Measurements from ENCODE around the gene SPC24. TPM values are rescaled to one million over a fixed set of nuclear protein-coding genes. Genes with fewer than 3 reads are reported as not detected.

SPC24 gene
- polyA plus RNA-seq, 1 of the 3 experiments (the other 2 are of a cell fraction), result 18.9 TPM

GRCh38 chr19:11145536-11145924 is 10.1 kb downstream of the SPC24 start:
- H3K9me2 ChIP-seq, result no peaks in the 10 kb centered on the region
- H3F3A ChIP-seq (replicated peaks; ENCODE audit: insufficient read depth), result peaks cover 28% of the 10 kb centered on the region
- H3K79me2 ChIP-seq (ENCODE audit: insufficient read depth), result peaks cover 22% of the 10 kb centered on the region
- H3K27me3 ChIP-seq (ENCODE audit: insufficient read depth), result no peaks in the 10 kb centered on the region
- no peak overlapping the region for H3K4me3 ChIP-seq (ENCODE audit: low read depth in 2 of 2, low read length in 1 of 2)
- H3K9me3 ChIP-seq, result no peaks in the 10 kb centered on the region
- TF ChIP-seq EP300 (IDR thresholded peaks at IDR 0.05; ENCODE audit: borderline replicate concordance in 1 of 2, low read depth in 1 of 2, low read length in 1 of 2) (no peak), USF2 (IDR thresholded peaks at IDR 0.05; ENCODE audit: borderline replicate concordance, low read depth, low read length) (no peak), REST (IDR thresholded peaks at IDR 0.05; ENCODE audit: low read depth, low read length) (no peak)
- H4K20me1 ChIP-seq (ENCODE audit: insufficient read depth), result no peaks in the 10 kb centered on the region
- no peak overlapping the region for H3K4me2 ChIP-seq
- no peak for DNase-seq
- no peak overlapping the region for H3K9ac ChIP-seq
- 96% methylated on average over 3 of the region's 3 CpGs for WGBS (ENCODE audit: low lambda C conversion rate)
- ChIA-PET CTCF (interaction anchor here (2.1 to 2.4 kb wide), 2 partner anchors 20 to 58 kb away, joined by 7 to 10 read pairs; no protein-coding TSS in a partner anchor), POLR2A (no interaction called here)
- no peak overlapping the region for H3K27ac ChIP-seq (ENCODE audit: low read depth in 2 of 2, low read length in 1 of 2)
- H3K36me3 ChIP-seq (replicated peaks in 1 of 2; ENCODE audit: control insufficient read depth in 1 of 2, insufficient read depth in 2 of 2, low read length in 1 of 2), result peaks cover 0 to 4% of the 10 kb centered on the region in 2 experiments
- no peak overlapping the region for H2AFZ ChIP-seq (ENCODE audit: low read depth)
- H3K4me1 ChIP-seq (ENCODE audit: control insufficient read depth in 1 of 2, insufficient read depth in 2 of 2, low read depth in 1 of 2, low read length in 1 of 2), result peaks cover 17 to 23% of the 10 kb centered on the region in 2 experiments; a peak in 3 of 4 replicates

GRCh38 chr19:11142528-11143171 is 12.9 kb downstream of the SPC24 start:
- 0% methylated on average over 4 of the region's 22 CpGs for WGBS (ENCODE audit: low lambda C conversion rate)
- peak; percentile 62 for TF ChIP-seq CHD2 (IDR thresholded peaks at IDR 0.05; ENCODE audit: low read length, partially characterized antibody)
- TF ChIP-seq SIN3A (IDR thresholded peaks at IDR 0.05; ENCODE audit: borderline replicate concordance, low read depth, low read length), result peak; percentile 71; the same call in 1 of the 2 replicates
- TF ChIP-seq RCOR1 (IDR thresholded peaks at IDR 0.05; ENCODE audit: low read length), result peak; percentile 49; the same call in 1 of the 2 replicates
- TF ChIP-seq PBX3 (IDR thresholded peaks at IDR 0.05), result peak; percentile 34; the same call in 1 of the 2 replicates
- no peak; the same call in 1 of the 2 replicates for TF ChIP-seq POLR2AphosphoS5 (IDR thresholded peaks at IDR 0.05; ENCODE audit: low read depth, low read length)
- peak; percentile 69 for TF ChIP-seq TCF12 (IDR thresholded peaks at IDR 0.05)
- peak; percentile 50; the same call in 1 of the 2 replicates for TF ChIP-seq TAF1 (IDR thresholded peaks at IDR 0.05; ENCODE audit: borderline replicate concordance, low read depth, low read length)
- TF ChIP-seq ZBTB33 (IDR thresholded peaks at IDR 0.05; ENCODE audit: borderline replicate concordance, low read depth), result no peak
- TF ChIP-seq JUND (IDR thresholded peaks at IDR 0.05), result peak; percentile 79
- TF ChIP-seq NRF1 (IDR thresholded peaks at IDR 0.05; ENCODE audit: low read depth, low read length), result no peak
- TF ChIP-seq EP300 (IDR thresholded peaks at IDR 0.05; ENCODE audit: borderline replicate concordance in 1 of 2, low read depth in 1 of 2, low read length in 1 of 2), result peak in 1 of 2 experiments; percentile 74; a peak in 2 of 4 replicates
- no peak for TF ChIP-seq RFX5 (IDR thresholded peaks at IDR 0.05; ENCODE audit: low read length)
- 0 out of 2 replicates have a peak, but pooled peaks have one; percentile 23 for TF ChIP-seq ELF1 (IDR thresholded peaks at IDR 0.05)
- no peak for TF ChIP-seq IRF3 (IDR thresholded peaks at IDR 0.05; ENCODE audit: low read depth, low read length)

More at GRCh38 chr19:11142528-11143171, 12.9 kb downstream of the SPC24 start:
- POLR2A ChIA-PET, result interaction anchor here (1.5 kb wide), 1 partner anchor 47 kb away, joined by 3 read pairs; no protein-coding TSS in a partner anchor
- H3K27ac ChIP-seq (ENCODE audit: low read depth in 2 of 2, low read length in 1 of 2), result peak overlapping the region; percentile 83 to 100
- peak overlapping the region; percentile 95 for H3K9ac ChIP-seq
- CTCF ChIA-PET, result interaction anchor here (1.1 to 2.0 kb wide), 5 partner anchors 13 to 206 kb away, joined by 3 to 10 read pairs (median 4); no protein-coding TSS in a partner anchor
- no peaks in the 10 kb centered on the region for H3K79me2 ChIP-seq (ENCODE audit: insufficient read depth)
- peak overlapping the region; percentile 92 for H3K4me2 ChIP-seq
- H3K9me2 ChIP-seq, result no peaks in the 10 kb centered on the region
- peaks cover 32 to 34% of the 10 kb centered on the region in 2 experiments; a peak in 3 of 4 replicates for H3K4me1 ChIP-seq (ENCODE audit: control insufficient read depth in 1 of 2, insufficient read depth in 2 of 2, low read depth in 1 of 2, low read length in 1 of 2)
- H4K20me1 ChIP-seq (ENCODE audit: insufficient read depth), result no peaks in the 10 kb centered on the region
- peaks cover 37% of the 10 kb centered on the region for H3F3A ChIP-seq (replicated peaks; ENCODE audit: insufficient read depth)
- no peaks in the 10 kb centered on the region for H3K9me3 ChIP-seq
- peaks cover 0 to 4% of the 10 kb centered on the region in 2 experiments for H3K36me3 ChIP-seq (replicated peaks in 1 of 2; ENCODE audit: control insufficient read depth in 1 of 2, insufficient read depth in 2 of 2, low read length in 1 of 2)
- peak; percentile 89 for DNase-seq
- no peak overlapping the region for H2AFZ ChIP-seq (ENCODE audit: low read depth)
- H3K27me3 ChIP-seq (ENCODE audit: insufficient read depth), result no peaks in the 10 kb centered on the region
- H3K4me3 ChIP-seq (ENCODE audit: low read depth in 2 of 2, low read length in 1 of 2), result peak overlapping the region; percentile 6 to 50; a peak in 3 of 4 replicates
